Measurements from ENCODE around the gene B3GALT4.

B3GALT4 gene

DNA sequence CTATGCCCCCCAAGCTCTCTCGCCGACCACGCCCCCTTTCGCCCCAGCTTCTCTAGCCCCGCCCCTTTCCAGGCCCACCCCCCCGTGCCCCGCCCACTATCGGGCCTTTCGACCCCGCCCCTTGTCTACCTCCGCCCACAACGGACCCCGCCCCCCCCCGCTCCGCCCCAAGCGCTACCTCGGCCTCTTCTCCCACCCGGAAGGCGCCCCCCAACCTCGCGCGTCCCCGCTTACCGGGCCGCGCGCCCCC is 40.4 kb downstream of the B3GALT4 start:
- WGBS, 2 experiments (ENCODE audit: insufficient coverage in 2 of 2), result no CpG with 5 or more reads among the region's 27 CpGs
- peaks cover 36% of the 10 kb centered on the region for H3K4me1 ChIP-seq (ENCODE audit: control insufficient read depth, insufficient read depth, low read length, poor library complexity, severe bottlenecking)

DNA sequence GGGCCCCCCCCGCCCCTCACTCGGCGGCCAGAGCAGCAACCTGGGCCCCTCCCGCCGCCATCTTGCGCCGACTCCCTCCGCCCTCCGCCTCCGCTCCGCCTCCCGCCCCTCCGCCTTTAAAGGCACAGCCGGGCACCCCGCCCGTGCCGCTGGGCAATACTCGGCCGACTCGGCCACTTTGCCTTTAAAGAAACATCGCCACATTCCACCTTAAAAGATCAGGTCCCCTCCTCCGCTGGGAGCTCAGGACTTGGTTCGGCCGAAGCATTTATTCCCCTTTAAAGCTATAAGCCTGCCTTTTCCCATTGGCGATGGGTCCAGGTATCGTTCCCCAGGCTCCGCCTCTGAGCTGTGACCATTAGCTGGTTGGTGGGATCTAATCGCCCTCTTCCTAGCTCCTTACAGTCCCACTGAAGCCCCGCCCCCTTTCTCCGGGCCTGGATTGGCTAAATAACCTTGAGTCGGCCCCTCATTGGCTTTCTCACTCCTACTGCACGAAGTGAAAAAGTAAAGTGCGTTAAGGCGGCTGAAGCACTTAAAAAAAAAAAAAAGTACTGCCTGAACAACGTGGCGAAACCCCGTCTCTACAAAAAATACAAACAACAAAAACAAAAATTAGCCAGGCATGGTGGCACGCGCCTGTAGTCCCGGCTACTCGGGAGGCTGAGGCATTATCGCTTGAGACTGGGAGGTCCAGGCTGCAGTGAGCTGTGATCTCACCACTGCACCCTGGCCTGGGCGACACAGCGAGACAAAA is 40.9 kb downstream of the B3GALT4 start, which contains the start of gene ZBTB22:
ZBTB22 (minus strand) TSS at position 76 of the 757 bp plus-strand sequence. CDS start 828 bp downstream, outside the sequence.
- Histone ChIP-seq H3K4me1 (ENCODE audit: control insufficient read depth, insufficient read depth, low read length, poor library complexity, severe bottlenecking) (peaks cover 36% of the 10 kb centered on the region), H3K9me3 (ENCODE audit: control insufficient read depth, low read length) (no peaks in the 10 kb centered on the region), H3K4me3 (ENCODE audit: extremely low read depth, insufficient read depth, low read length, poor library complexity, severe bottlenecking) (peak within 1 kb of the TSS; percentile 58), H3K27ac (ENCODE audit: low read depth, low read length, severe bottlenecking) (peak within 1 kb of the TSS; percentile 88), H3K36me3 (ENCODE audit: control insufficient read depth, insufficient read depth, low read length) (peaks cover 43% of the 10 kb centered on the region)
- 0 to 2% methylated on average over 28 to 32 of the region's 44 CpGs for WGBS, 2 experiments (ENCODE audit: insufficient coverage in 2 of 2)

More for the DNA sequence above, 40.4 kb downstream of the B3GALT4 start:
- Histone ChIP-seq H3K4me3 (ENCODE audit: extremely low read depth, insufficient read depth, low read length, poor library complexity, severe bottlenecking) (peak overlapping the region; percentile 58), H3K27ac (ENCODE audit: low read depth, low read length, severe bottlenecking) (peak overlapping the region; percentile 88), H3K9me3 (ENCODE audit: control insufficient read depth, low read length) (no peaks in the 10 kb centered on the region), H3K36me3 (ENCODE audit: control insufficient read depth, insufficient read depth, low read length) (peaks cover 43% of the 10 kb centered on the region)

DNA sequence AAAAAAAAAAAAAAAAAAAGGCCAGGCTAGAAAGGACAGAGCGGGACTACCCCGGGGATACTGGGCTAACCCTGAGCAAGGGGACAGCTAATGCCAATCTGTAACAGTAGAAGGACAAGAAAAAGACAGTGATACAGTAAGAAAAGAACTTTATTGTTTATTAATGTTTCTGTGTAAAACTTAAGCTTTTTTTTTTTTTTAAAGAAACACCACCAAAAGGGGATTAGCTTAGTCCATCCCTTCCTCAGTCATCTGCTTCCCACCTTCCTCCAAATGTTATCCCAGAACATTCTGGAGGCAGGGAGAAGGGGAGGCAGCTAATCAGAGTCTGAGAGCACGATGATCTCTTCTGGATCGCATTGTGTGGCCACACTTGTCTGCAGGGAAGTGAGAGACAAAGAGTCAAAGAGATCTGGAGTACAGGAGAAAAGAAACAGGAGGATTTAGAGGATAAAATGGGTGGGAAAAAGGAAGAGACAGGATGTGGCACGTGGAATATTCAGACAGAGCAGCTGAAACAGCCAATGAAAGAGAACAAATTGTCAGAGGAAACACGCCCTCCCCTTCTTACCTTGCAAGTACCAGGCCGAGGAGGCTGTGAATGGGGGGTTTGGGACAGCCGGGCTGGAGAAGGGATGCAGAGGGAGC is 41.6 kb downstream of the B3GALT4 start:
- Histone ChIP-seq H3K4me3 (ENCODE audit: extremely low read depth, insufficient read depth, low read length, poor library complexity, severe bottlenecking) (peak overlapping the region; percentile 58), H3K4me1 (ENCODE audit: control insufficient read depth, insufficient read depth, low read length, poor library complexity, severe bottlenecking) (peaks cover 36% of the 10 kb centered on the region), H3K27ac (ENCODE audit: low read depth, low read length, severe bottlenecking) (peak overlapping the region; percentile 88)

DNA sequence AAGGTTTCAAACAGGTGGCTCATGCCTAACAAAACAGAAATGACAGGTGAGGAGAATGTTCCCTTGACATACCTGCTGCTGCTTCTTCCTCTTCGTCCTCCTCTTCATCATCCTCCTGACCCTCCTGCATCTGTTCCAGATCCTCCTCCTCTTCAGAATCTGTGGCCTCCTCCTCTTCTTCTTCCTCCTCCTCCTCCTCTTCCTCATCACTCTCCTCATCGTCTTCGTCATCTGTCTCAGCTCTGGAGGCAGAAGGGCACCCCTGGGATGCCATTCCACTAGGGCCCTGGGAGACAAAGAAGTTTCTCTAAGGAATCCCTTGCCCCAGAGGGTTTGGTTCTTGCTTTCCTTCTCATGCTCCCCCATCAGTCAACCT is 43.0 kb downstream of the B3GALT4 start:
- Histone ChIP-seq H3K9me3 (ENCODE audit: control insufficient read depth, low read length) (no peaks in the 10 kb centered on the region), H3K36me3 (ENCODE audit: control insufficient read depth, insufficient read depth, low read length) (peaks cover 43% of the 10 kb centered on the region), H3K4me3 (ENCODE audit: extremely low read depth, insufficient read depth, low read length, poor library complexity, severe bottlenecking) (no peak overlapping the region), H3K27ac (ENCODE audit: low read depth, low read length, severe bottlenecking) (peak overlapping the region; percentile 20), H3K4me1 (ENCODE audit: control insufficient read depth, insufficient read depth, low read length, poor library complexity, severe bottlenecking) (peaks cover 30% of the 10 kb centered on the region)
- WGBS, 2 experiments (ENCODE audit: insufficient coverage in 2 of 2), result 93 to 95% methylated on average over 3 of the region's 3 CpGs

More for the DNA sequence above, 41.6 kb downstream of the B3GALT4 start:
- 56 to 79% methylated on average over 4 to 5 of the region's 8 CpGs for WGBS, 2 experiments (ENCODE audit: insufficient coverage in 2 of 2)
- H3K36me3 ChIP-seq (ENCODE audit: control insufficient read depth, insufficient read depth, low read length), result peaks cover 43% of the 10 kb centered on the region
- H3K9me3 ChIP-seq (ENCODE audit: control insufficient read depth, low read length), result no peaks in the 10 kb centered on the region

- WGBS, 2 experiments (ENCODE audit: insufficient coverage in 2 of 2), result 90% methylated on average over 30 to 32 of the region's 32 CpGs
- Histone ChIP-seq H3K4me1 (ENCODE audit: control insufficient read depth, insufficient read depth, low read length, poor library complexity, severe bottlenecking) (peaks cover 28% of the 10 kb centered on the region), H3K36me3 (ENCODE audit: control insufficient read depth, insufficient read depth, low read length) (peaks cover 38% of the 10 kb centered on the region), H3K4me3 (ENCODE audit: extremely low read depth, insufficient read depth, low read length, poor library complexity, severe bottlenecking) (no peak overlapping the region), H3K27ac (ENCODE audit: low read depth, low read length, severe bottlenecking) (peak overlapping the region; percentile 31), H3K9me3 (ENCODE audit: control insufficient read depth, low read length) (no peaks in the 10 kb centered on the region)
Measured at GRCh38 chr6:33320315-33321181, 43.6 kb downstream of the B3GALT4 start.

GRCh38 chr6:33321227-33321626 is 44.3 kb downstream of the B3GALT4 start:
- no peak overlapping the region for H3K27ac ChIP-seq (ENCODE audit: low read depth, low read length, severe bottlenecking)
- 85 to 88% methylated on average over 7 to 9 of the region's 9 CpGs for WGBS, 2 experiments (ENCODE audit: insufficient coverage in 2 of 2)

DNA sequence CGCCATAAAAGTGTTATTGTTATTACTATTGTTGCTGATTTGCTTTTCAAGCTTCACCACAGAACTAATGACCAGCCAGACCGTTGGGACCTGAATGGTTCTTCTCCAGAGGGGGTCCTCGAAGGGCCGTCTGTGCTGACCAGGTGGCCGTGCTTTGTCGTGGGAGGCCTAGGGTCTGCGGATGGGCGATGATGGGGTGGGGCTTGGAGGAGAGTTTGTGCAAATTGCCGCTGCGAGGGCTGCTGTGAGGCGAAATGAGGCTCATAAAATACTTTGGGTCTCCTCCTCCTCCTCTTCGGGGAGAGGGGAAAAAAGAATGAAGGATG is 46.7 kb downstream of the B3GALT4 start:
- H3K4me1 ChIP-seq (ENCODE audit: control insufficient read depth, insufficient read depth, low read length, poor library complexity, severe bottlenecking), result peaks cover 24% of the 10 kb centered on the region
- H3K9me3 ChIP-seq (ENCODE audit: control insufficient read depth, low read length), result no peaks in the 10 kb centered on the region
- WGBS, 2 experiments (ENCODE audit: insufficient coverage in 2 of 2), result 3 to 10% methylated on average over 8 to 10 of the region's 12 CpGs
- H3K36me3 ChIP-seq (ENCODE audit: control insufficient read depth, insufficient read depth, low read length), result peaks cover 29% of the 10 kb centered on the region
- peak overlapping the region; percentile 86 for H3K4me3 ChIP-seq (ENCODE audit: extremely low read depth, insufficient read depth, low read length, poor library complexity, severe bottlenecking)
- H3K27ac ChIP-seq (ENCODE audit: low read depth, low read length, severe bottlenecking), result no peak overlapping the region

More at GRCh38 chr6:33321227-33321626, 44.3 kb downstream of the B3GALT4 start:
- Histone ChIP-seq H3K36me3 (ENCODE audit: control insufficient read depth, insufficient read depth, low read length) (peaks cover 31% of the 10 kb centered on the region), H3K9me3 (ENCODE audit: control insufficient read depth, low read length) (no peaks in the 10 kb centered on the region), H3K4me3 (ENCODE audit: extremely low read depth, insufficient read depth, low read length, poor library complexity, severe bottlenecking) (peak overlapping the region; percentile 86), H3K4me1 (ENCODE audit: control insufficient read depth, insufficient read depth, low read length, poor library complexity, severe bottlenecking) (peaks cover 28% of the 10 kb centered on the region)

- Histone ChIP-seq H3K27ac (ENCODE audit: low read depth, low read length, severe bottlenecking) (no peak overlapping the region), H3K4me3 (ENCODE audit: extremely low read depth, insufficient read depth, low read length, poor library complexity, severe bottlenecking) (no peak overlapping the region), H3K36me3 (ENCODE audit: control insufficient read depth, insufficient read depth, low read length) (peaks cover 24% of the 10 kb centered on the region), H3K4me1 (ENCODE audit: control insufficient read depth, insufficient read depth, low read length, poor library complexity, severe bottlenecking) (peaks cover 19% of the 10 kb centered on the region), H3K9me3 (ENCODE audit: control insufficient read depth, low read length) (no peaks in the 10 kb centered on the region)
- 20% methylated on average over 1 of the region's 7 CpGs; no CpG with 5 or more reads in 1 of the 2 experiments for WGBS, 2 experiments (ENCODE audit: insufficient coverage in 2 of 2)
Measured at GRCh38 chr6:33324125-33324524, 47.2 kb downstream of the B3GALT4 start.

Data from mesodermal cell (in vitro differentiated cells).